GM12865 (cell line): Measurements from ENCODE around the gene ACTG1.

Source experiments
- DNase-seq: peaks from one replicate; pipeline ENCODE4 v3.0.0; 2010; ENCODE audit warnings: low read depth
- H3K4me3 ChIP-seq: 2 replicates; pipeline ENCODE4 v1.5.1; 2011; ENCODE audit warnings: mild to moderate bottlenecking, low read depth, low read length, control low read depth
- TF ChIP-seq, protein P1 (sequence below): IDR thresholded peaks from 2 replicates; pipeline ENCODE4 v1.5.1; 2011; ENCODE audit warnings: low read length, control low read depth, low read depth, inconsistent platforms; ENCODE audit not compliant: insufficient read depth; ENCODE audit errors: missing control alignments

The ACTG1 gene

GRCh38 chr17:81544281-81544974 lies 31.8 kb upstream of the ACTG1 start:
- TF ChIP-seq, protein P1, sequence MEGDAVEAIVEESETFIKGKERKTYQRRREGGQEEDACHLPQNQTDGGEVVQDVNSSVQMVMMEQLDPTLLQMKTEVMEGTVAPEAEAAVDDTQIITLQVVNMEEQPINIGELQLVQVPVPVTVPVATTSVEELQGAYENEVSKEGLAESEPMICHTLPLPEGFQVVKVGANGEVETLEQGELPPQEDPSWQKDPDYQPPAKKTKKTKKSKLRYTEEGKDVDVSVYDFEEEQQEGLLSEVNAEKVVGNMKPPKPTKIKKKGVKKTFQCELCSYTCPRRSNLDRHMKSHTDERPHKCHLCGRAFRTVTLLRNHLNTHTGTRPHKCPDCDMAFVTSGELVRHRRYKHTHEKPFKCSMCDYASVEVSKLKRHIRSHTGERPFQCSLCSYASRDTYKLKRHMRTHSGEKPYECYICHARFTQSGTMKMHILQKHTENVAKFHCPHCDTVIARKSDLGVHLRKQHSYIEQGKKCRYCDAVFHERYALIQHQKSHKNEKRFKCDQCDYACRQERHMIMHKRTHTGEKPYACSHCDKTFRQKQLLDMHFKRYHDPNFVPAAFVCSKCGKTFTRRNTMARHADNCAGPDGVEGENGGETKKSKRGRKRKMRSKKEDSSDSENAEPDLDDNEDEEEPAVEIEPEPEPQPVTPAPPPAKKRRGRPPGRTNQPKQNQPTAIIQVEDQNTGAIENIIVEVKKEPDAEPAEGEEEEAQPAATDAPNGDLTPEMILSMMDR, result no peak
- DNase-seq, result no peak
- no peak overlapping the region for H3K4me3 ChIP-seq

DNA sequence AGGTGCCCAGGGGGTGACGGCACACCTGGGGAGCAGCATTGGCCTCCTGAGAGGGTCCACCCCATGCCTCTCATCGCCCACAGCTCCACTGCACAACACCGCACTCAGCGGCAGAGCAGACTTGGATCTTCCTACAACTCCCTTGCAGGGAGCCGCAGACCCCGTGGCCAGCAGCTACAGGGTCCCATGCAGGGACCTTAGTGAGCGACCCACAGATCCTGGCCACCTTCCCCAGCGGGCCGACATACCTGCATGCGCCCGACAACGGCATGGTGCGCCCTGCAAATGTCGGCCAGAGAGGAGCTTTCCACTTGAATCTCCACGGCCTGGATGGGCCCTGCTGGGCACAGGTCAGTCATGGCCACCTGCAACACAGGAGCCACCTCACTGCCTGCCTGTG lies 31.2 kb upstream of the ACTG1 start:
- no peak overlapping the region for H3K4me3 ChIP-seq
- no peak for DNase-seq
- TF ChIP-seq, protein P1, result no peak

- DNase-seq, result no peak
- TF ChIP-seq, protein P1, result no peak
- no peak overlapping the region for H3K4me3 ChIP-seq
Observed at GRCh38 chr17:81543339-81543675, 30.7 kb upstream of the ACTG1 start.

DNA sequence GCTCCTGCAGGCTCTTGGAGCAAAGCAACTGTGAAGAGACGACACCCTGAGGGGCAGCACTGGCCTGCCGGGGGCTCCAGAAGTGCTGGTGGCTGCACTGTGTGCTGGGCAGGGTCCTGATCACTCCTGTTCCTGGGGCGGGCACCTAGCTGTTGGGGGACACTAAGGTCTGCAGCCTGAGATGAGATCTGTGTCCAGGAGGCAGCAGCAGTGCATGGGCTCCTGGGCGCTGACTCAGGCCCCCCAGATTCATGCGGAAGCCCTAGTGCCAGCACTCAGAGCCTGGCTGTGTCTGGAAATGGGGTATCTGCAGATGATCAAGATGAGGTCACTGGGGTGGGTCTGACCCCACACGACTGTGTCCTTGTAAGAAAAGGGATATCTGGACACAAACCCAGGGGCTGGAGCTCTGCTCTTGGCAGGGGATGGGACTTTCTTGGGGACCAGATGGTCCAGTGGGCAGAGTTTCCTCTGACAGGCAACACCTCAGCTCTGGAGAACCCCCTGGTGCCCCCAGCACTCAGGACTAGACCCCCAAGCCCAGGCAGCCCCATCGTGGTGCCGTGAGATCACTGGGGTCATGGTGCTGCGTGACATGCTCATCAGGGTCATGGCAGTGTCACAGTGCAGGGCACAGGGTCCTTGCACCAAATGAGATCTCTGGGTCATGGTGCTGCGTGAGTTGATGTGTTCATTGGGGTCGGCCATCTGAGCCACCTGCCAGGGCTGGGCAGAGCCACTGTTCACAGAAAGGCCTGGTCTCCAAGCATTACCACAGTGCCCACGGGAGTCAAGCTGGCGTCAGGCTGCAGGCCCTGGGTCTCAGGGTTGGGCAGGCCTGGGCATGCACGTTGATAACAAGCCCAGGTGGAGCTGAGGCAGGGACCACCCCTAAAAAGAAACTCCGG lies 30.1 kb upstream of the ACTG1 start:
- TF ChIP-seq, protein P1, result no peak
- H3K4me3 ChIP-seq, result no peak overlapping the region
- no peak for DNase-seq

- TF ChIP-seq, protein P1, result no peak
- no peak for DNase-seq
- H3K4me3 ChIP-seq, result no peak overlapping the region
Observed at GRCh38 chr17:81541123-81541522, 28.5 kb upstream of the ACTG1 start.

- no peak overlapping the region for H3K4me3 ChIP-seq
- DNase-seq, result no peak
- TF ChIP-seq, protein P1, result no peak
Observed at GRCh38 chr17:81540676-81541027, 28.1 kb upstream of the ACTG1 start.
